Measurements from ENCODE around the gene PARD6B. TPM values are rescaled to one million over a fixed set of nuclear protein-coding genes. Genes with fewer than 3 reads are reported as not detected.

The PARD6B gene
- total and polyA plus RNA-seq, 2 of the 4 experiments (the other 2 are of a cell fraction) = 0.17 to 0.90 TPM

DNA sequence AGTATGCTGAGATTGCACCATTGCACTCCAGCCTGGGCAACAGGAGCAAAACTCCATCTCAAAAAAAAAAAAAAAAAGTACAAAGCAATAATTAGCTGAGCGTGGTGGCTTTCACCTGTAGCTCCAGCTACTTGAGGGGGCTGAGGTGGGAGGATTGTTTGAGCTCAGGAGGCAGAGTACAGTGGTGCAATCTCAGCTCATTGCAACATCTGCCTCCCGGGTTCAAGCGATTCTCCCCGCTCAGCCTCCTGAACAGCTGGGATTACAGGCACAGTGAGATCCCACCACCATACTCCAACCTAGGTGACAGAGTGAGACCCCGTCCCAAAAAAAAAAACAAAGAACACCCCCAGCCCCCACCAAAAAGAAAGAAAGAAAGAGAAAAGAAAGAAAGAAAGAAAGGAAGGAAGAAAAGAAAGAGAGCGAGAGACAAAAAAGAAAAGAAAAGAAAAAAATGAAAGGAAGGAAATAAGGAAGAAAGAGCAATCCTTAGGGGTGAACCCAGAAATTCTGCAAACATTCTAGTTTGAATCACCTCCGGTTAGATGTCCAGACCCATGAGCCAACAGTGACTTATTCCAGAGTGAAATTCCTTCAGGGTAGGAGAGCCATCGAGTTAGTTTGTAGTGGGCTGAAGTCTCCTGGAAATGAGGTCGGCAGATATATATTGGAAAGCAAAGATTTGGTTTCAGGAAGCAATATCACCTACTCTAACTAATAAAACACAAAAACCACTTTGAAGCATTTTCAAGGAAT lies 36.8 kb upstream of the PARD6B start:
- ChIA-PET CTCF (interaction anchor here (0.6 to 1.3 kb wide), 3 partner anchors 55 to 795 kb away, joined by 3 to 6 read pairs (median 4); no protein-coding TSS in a partner anchor), POLR2A (ENCODE audit: unreplicated experiment) (interaction anchor here (0.7 kb wide), 2 partner anchors 18 to 95 kb away, joined by 4 to 11 read pairs; no protein-coding TSS in a partner anchor)
- Histone ChIP-seq H2BK15ac (ENCODE audit: low read depth, low read length) (peak overlapping the region; percentile 96; the same call in 1 of the 3 replicates), H3K36me3 (ENCODE audit: control insufficient read depth, insufficient read depth, low read length) (no peaks in the 10 kb centered on the region), H3K9me1 (ENCODE audit: insufficient read depth, low read length) (peaks cover 7% of the 10 kb centered on the region), H3K4me1 (ENCODE audit: control insufficient read depth, insufficient read depth, low read length) (peaks cover 25% of the 10 kb centered on the region), H3K14ac (replicated peaks; ENCODE audit: low read depth, low read length) (peak overlapping the region; percentile 76), H3K4ac (ENCODE audit: low read depth, low read length) (peak overlapping the region; percentile 70; the same call in 1 of the 2 replicates), H2AK5ac (ENCODE audit: low read depth, low read length) (peak overlapping the region; percentile 78; the same call in 1 of the 2 replicates), H4K5ac (ENCODE audit: low read depth, low read length) (peak overlapping the region; percentile 92; the same call in 1 of the 2 replicates), H3K18ac (ENCODE audit: low read depth, low read length) (peak overlapping the region; percentile 85; the same call in 1 of the 2 replicates), H2AFZ (replicated peaks; ENCODE audit: low read length, poor library complexity) (no peak overlapping the region), H2BK120ac (ENCODE audit: low read depth, low read length) (peak overlapping the region; percentile 80; the same call in 1 of the 2 replicates), H3K27ac (ENCODE audit: insufficient read depth, low read length) (no peak overlapping the region), H3K9me3 (ENCODE audit: control insufficient read depth, insufficient read depth, low read length) (no peaks in the 10 kb centered on the region), H4K8ac (ENCODE audit: low read depth in 2 of 2, low read length in 2 of 2) (peak overlapping the region; percentile 38 to 79; a peak in 3 of 4 replicates), H4K91ac (ENCODE audit: insufficient read depth, low read depth, low read length) (no peak overlapping the region; the same call in 1 of the 2 replicates), H3K9ac (ENCODE audit: low read depth, low read length) (no peak overlapping the region), H2BK20ac (ENCODE audit: low read depth, low read length) (peak overlapping the region; percentile 54; the same call in 1 of the 2 replicates), H2BK5ac (ENCODE audit: low read depth, low read length, poor library complexity, severe bottlenecking) (peak overlapping the region; percentile 77), H2AK9ac (replicated peaks; ENCODE audit: low read depth, low read length, poor library complexity) (no peak overlapping the region), H3K79me1 (ENCODE audit: low read depth in 1 of 2, low read length in 2 of 2) (peaks cover 0 to 10% of the 10 kb centered on the region in 2 experiments; a peak in 1 of 4 replicates), H3K4me2 (ENCODE audit: low read depth, low read length) (peak overlapping the region; percentile 56), H3K4me3 (ENCODE audit: insufficient read depth, low read depth, low read length) (no peak overlapping the region), H3K56ac (ENCODE audit: extremely low read depth, insufficient read depth, low read length) (no peak overlapping the region), H3K23ac (ENCODE audit: low read depth, low read length) (peak overlapping the region; percentile 87; the same call in 1 of the 2 replicates), H4K20me1 (ENCODE audit: insufficient read depth, low read length) (no peaks in the 10 kb centered on the region), H3K27me3 (ENCODE audit: control insufficient read depth, insufficient read depth, low read length) (no peaks in the 10 kb centered on the region)
- no CpG with 5 or more reads among the region's 9 CpGs for whole genome bisulfite sequencing, 2 experiments (ENCODE audit: extremely low coverage in 2 of 2, insufficient read length in 1 of 2)
- in situ Hi-C loops (cut with MboI; ENCODE audit: low sequenced_read_pairs) = no loop called here
- DNase-seq = peak; percentile 36
- no TSS peak for BruUV-seq (replicated peaks)
- no peak; the same call in 1 of the 2 replicates for ATAC-seq (ENCODE audit: low read depth)
- TF ChIP-seq RAD21 (IDR thresholded peaks at IDR 0.05; ENCODE audit: low read length) (no peak), CEBPB (IDR thresholded peaks at IDR 0.05; ENCODE audit: low read depth, low read length) (no peak)
- intact Hi-C loops (cut with micrococcal nuclease) = no loop called here
- dilution Hi-C loops (cut with HindIII; ENCODE audit: low sequenced_read_pairs, unreplicated experiment) = no loop called here
